HS-5 (cell line): ENCODE measurements around the gene ERLEC1.
"Not testable (repeated sequence)": the region's sequence is repeated elsewhere in the genome, so short reads cannot be mapped to it uniquely, and the experiment has no call there.

Source experiments
- DNase-seq: peaks from one replicate; pipeline ENCODE4 v3.0.0-alpha.2; 2012; ENCODE audit warnings: low read depth

The ERLEC1 gene

GRCh38 chr2:53840580-53840979, 53.7 kb downstream of the ERLEC1 start:
- DNase-seq = no peak

GRCh38 chr2:53841651-53842050, 54.8 kb downstream of the ERLEC1 start:
- not testable (repeated sequence) for DNase-seq

- no peak for DNase-seq
Measured at GRCh38 chr2:53842891-53843290, 56.0 kb downstream of the ERLEC1 start.

- DNase-seq = no peak
Measured at GRCh38 chr2:53843595-53843994, 56.8 kb downstream of the ERLEC1 start.

GRCh38 chr2:53848062-53848461, 61.2 kb downstream of the ERLEC1 start:
- DNase-seq = no peak

- not testable (repeated sequence) for DNase-seq
Measured at GRCh38 chr2:53851052-53851757, 64.4 kb downstream of the ERLEC1 start.

- DNase-seq = no peak
Measured at GRCh38 chr2:53852532-53852931, 65.7 kb downstream of the ERLEC1 start.

- DNase-seq = no peak
Measured at GRCh38 chr2:53854678-53855077, 67.8 kb downstream of the ERLEC1 start.

GRCh38 chr2:53856272-53856671, 69.4 kb downstream of the ERLEC1 start:
- no peak for DNase-seq

- no peak for DNase-seq
Measured at GRCh38 chr2:53859206-53860181, 72.7 kb downstream of the ERLEC1 start, which contains the start of gene GPR75. Gene GPR75, minus strand, starts transcription at chr2:53859967. Its CDS starts 5,211 bp downstream, at chr2:53854756.

- DNase-seq = no peak
Measured at GRCh38 chr2:53861824-53862223, 75.0 kb downstream of the ERLEC1 start.

- DNase-seq = no peak
Measured at GRCh38 chr2:53863538-53864227, 76.8 kb downstream of the ERLEC1 start.

GRCh38 chr2:53865264-53865663, 78.4 kb downstream of the ERLEC1 start:
- DNase-seq = no peak

- no peak for DNase-seq
Measured at GRCh38 chr2:53865962-53866361, 79.1 kb downstream of the ERLEC1 start.

GRCh38 chr2:53867169-53867568, 80.3 kb downstream of the ERLEC1 start:
- no peak for DNase-seq

- DNase-seq = no peak
Measured at GRCh38 chr2:53867773-53868172, 80.9 kb downstream of the ERLEC1 start.
